ENCODE measurements around the gene GALNT14.
"Not testable (repeated sequence)": the region's sequence is repeated elsewhere in the genome, so short reads cannot be mapped to it uniquely, and the experiment has no call there.

The GALNT14 gene

GRCh38 chr2:31138037-31138962 lies at the start of gene GALNT14:
TSS of gene GALNT14 (minus strand) at chr2:31138440. CDS start at chr2:31138086, 354 bp downstream.
- DNase-seq, result no peak

DNA sequence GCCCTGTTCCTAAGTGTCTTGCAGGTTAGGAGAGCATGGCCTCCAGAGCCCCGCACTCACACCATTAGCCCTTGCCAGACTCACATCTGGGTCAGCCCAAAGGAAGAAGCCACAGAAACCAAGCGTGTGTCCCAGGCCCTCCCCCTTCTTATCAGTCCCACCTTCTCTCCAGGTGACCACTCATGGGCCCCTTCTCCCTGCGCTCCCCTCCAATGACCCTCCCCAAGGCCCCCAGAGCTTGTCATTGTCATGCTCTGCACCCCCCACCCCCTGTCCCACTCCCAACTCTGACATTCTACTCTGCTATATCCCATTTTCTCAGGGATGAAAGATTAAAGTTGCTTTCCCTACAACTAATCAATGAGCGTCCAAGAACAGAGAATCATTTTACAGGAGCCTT lies 48.9 kb upstream of the GALNT14 start:
- DNase-seq, result no peak

GRCh38 chr2:31183973-31184372 lies 45.7 kb upstream of the GALNT14 start:
- not testable (repeated sequence) for DNase-seq

GRCh38 chr2:31176742-31177141 lies 38.5 kb upstream of the GALNT14 start:
- DNase-seq, result no peak

GRCh38 chr2:31171142-31171541 lies 32.9 kb upstream of the GALNT14 start:
- no peak for DNase-seq

- DNase-seq, result peak; percentile 1
Observed at GRCh38 chr2:31170071-31170698, 31.9 kb upstream of the GALNT14 start.

GRCh38 chr2:31168291-31168690 lies 30.1 kb upstream of the GALNT14 start:
- no peak for DNase-seq

DNA sequence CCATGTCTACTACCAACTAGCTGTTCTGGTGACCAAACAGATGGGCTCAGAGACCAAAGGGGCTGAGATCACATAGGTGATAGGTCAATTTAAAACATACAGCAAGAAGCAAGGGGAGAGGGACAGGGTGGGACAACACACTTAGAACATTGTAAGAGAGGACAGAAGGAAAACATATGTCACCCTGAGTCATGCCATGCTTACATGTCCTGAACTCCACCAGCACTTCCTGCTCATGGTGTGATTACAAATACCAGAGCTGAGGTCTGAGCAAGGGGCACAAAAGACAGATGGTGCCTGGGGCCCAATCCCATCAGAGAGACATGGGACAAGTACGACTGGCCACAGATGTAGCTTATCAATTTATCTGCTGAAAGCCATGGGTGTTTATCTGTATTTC lies 28.7 kb upstream of the GALNT14 start:
- DNase-seq, result no peak

DNA sequence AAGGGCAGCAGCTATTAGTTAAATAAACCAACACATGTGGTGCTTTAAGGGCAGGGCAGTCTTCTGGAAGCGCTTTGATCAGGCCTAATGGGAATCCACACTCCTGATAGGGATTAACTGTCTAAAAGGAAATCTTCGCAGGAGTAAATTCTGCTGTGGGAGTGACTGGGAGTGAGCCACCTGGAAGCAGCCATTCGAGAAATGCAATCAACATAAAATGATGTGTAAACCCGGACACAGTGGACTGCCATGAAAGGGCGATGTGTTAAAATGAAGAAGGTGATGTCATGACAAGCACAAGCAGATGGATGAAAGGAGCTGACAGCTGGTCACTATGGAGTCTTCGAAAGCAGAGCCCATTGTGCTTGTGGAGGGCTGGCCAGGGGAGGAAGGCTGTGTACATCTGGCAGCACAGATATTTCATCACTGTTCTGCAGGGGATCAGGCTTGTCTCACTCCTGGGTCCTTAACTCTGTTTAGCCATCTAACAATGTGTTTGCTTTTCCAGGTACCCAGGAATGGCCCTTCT lies 24.8 kb upstream of the GALNT14 start:
- no peak for DNase-seq

DNA sequence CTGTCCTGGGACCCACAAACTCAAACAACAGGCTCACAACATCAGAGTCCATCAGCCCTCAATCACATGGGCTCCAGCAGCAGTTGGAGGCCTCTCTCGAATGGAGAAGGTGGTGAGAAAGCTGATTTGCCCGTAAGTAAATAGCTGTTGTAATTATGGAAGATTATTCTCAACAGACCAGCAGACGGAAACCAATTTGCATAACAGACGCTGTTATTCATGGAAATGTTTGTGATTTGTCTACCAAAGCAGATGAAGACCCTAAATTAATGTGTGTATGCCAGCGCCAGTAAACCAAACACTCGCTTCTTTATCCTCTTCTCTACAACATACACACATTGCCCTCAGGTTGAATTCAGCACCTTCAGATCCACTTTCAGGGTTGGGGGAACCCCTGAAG lies 23.4 kb upstream of the GALNT14 start:
- DNase-seq, result no peak

DNA sequence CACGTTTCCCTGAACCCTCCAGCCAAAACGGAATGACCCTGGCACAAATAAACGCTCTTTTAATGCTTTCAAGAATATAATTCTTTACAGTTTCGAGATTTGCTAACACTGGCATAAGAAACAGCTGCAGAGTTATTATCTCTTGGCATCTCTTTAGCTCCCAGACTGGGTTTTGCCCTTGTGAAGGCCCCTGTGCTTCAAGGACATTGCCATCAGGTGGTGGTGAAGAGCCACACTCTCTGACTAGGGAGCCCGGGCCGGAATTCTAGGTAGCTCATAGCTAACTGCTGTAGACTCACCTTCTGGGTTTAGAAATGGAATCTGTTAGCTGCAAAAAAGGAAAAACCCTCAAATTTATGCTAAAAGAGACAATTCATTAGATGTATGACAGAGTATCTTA lies 13.3 kb upstream of the GALNT14 start:
- no peak for DNase-seq

DNA sequence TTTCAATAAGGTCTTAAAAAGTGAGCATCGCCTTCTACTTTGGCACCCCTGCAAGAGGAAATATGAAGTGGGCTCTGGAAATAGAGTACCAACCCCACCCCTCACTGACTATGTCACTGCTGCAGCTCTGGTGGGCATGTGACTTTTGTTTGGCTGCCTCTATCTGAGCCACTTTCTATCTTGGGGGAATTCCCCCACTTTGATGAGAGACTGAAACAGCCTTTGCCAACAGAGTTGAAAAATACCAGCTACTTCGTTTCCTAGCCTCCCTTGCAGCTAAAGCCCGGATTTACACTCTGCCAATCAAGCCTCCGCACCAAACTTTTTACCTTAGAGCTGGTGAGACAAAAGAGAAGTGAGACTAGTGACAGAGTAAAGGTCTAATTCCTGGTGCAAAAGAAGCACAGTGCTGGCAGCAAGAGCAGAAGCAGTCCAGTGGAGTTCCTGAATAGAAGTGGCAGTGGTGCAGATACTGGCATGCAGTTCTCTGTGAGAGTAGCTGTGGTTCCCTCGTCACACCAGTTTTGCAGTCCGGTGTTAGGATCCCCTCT lies 12.0 kb upstream of the GALNT14 start:
- no peak for DNase-seq

DNA sequence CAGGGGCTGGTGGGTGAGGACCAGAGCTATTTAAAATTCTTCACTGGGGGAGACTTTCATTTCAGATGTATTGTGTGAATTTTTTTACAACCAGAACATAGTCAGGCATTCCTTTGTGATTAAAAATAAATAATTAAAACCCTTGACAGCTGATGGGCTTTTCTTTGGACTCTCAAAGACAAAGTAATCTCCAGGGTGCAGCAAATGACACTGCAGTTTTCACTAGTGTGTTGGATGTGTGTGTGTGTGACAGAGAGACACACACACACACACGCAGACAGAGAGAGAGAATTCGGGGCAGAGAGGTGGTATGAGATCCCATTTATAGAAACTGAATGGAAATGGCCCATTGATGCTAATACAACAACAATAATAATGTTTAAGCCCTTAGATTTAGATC lies 10.3 kb upstream of the GALNT14 start:
- DNase-seq, result no peak

GRCh38 chr2:31147645-31148044 lies 9.4 kb upstream of the GALNT14 start:
- no peak for DNase-seq

- no peak for DNase-seq
Observed at GRCh38 chr2:31142110-31142509, 3.9 kb upstream of the GALNT14 start.

- DNase-seq, result no peak
Observed at GRCh38 chr2:31141443-31142085, 3.3 kb upstream of the GALNT14 start.

GRCh38 chr2:31140151-31140550 lies 1.9 kb upstream of the GALNT14 start:
- DNase-seq, result no peak

- DNase-seq, result no peak
Observed at GRCh38 chr2:31139671-31140070, 1.4 kb upstream of the GALNT14 start.

GRCh38 chr2:31137211-31138036 lies 816 bp downstream of the GALNT14 start:
- no peak for DNase-seq

- DNase-seq, result no peak
Observed at GRCh38 chr2:31136732-31137131, 1.5 kb downstream of the GALNT14 start.

GRCh38 chr2:31136000-31136399 lies 2.2 kb downstream of the GALNT14 start:
- no peak for DNase-seq

DNA sequence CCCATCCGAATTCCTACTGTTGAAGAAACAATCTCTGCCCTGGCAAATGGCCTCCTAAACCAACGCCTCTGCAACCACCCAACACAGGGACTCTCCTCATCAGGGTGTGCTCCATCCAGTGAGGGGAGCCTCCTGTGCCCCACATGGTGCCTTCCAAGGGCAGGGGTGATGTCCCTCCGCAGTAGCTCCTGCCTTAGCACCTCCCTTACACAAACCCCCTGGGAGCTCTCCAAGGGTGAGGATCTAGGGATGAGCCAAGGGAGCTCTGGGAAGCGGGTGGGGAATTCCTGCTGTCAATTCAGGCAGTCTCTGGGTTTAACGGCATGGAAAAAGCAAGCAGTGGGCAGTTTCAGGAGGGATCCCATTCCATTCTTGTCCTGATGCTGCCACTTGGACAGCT lies 3.8 kb downstream of the GALNT14 start:
- DNase-seq, result no peak

All from NCI-H2107 (cell line).